Fibroblast of villous mesenchyme (primary cell): Measurements from ENCODE around the gene AP2B1. TPM values are rescaled to one million over a fixed set of nuclear protein-coding genes. Genes with fewer than 3 reads are reported as not detected.

Source experiments
- DNase-seq: peaks from one replicate; pipeline ENCODE4 v3.0.0-alpha.2; 2010; ENCODE audit warnings: low read depth
- H3K4me3 ChIP-seq: 2 replicates; pipeline ENCODE4 v1.5.1; 2011; ENCODE audit warnings: low read depth, mild to moderate bottlenecking, low read length
- CTCF ChIP-seq: IDR thresholded peaks from 2 replicates; pipeline ENCODE4 v1.5.1; 2012; ENCODE audit warnings: low read depth, mild to moderate bottlenecking, low read length; ENCODE audit not compliant: insufficient read depth
- total RNA-seq: library from RNA; depleted of rRNA; stranded (reverse); fragments of >200 nt; gene quantifications from 2 replicates; pipeline ENCODE4 v1.2.3, GENCODE V29; 2012

AP2B1 gene
- total RNA-seq, 1 donor: 97.6 TPM

DNA sequence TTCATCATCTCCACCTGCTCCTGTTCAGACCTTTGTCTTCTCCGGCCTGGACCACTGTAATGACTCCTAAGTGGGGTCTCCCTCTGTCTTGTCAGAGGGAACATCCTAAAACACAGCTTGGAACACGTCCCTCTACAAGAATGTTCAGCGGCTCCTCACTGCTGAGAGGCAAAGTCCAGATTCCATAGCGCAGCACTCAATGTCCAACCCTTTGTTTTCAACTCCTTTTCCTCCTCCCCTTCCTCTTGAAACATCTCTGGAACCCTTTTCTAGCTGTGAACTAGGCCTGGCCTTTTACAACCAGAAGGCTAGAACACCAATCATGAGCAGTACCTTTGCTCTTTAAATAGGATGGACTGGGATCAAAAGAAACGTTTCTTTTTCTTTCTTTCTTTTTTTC, 174.5 kb downstream of the AP2B1 start:
- H3K4me3 ChIP-seq: no peak overlapping the region
- DNase-seq: no peak
- no peak for TF ChIP-seq CTCF

DNA sequence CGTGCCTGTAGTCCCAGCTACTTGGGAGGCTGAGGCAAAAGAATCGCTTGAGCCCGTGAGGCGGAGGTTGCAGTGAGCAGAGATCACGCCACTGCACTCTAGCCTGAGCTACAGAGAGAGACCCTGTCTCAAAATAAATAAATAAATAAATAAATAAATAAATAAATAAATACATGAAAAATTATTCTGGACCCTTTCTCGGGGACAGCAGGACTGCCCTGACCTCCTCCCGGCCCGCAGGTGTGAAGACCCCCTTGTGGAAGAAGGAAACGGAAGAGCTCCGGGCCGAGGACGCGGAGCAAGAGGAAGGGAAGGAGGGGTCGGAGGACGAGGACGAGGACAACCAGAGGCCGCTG, 176.6 kb downstream of the AP2B1 start:
- peak overlapping the region; percentile 31 for H3K4me3 ChIP-seq
- no peak for TF ChIP-seq CTCF
- DNase-seq: no peak

- DNase-seq: peak; percentile 84
- TF ChIP-seq CTCF: peak; percentile 87
- H3K4me3 ChIP-seq: peak overlapping the region; percentile 54
Observed at GRCh38 chr17:35764123-35764991, 177.2 kb downstream of the AP2B1 start.

DNA sequence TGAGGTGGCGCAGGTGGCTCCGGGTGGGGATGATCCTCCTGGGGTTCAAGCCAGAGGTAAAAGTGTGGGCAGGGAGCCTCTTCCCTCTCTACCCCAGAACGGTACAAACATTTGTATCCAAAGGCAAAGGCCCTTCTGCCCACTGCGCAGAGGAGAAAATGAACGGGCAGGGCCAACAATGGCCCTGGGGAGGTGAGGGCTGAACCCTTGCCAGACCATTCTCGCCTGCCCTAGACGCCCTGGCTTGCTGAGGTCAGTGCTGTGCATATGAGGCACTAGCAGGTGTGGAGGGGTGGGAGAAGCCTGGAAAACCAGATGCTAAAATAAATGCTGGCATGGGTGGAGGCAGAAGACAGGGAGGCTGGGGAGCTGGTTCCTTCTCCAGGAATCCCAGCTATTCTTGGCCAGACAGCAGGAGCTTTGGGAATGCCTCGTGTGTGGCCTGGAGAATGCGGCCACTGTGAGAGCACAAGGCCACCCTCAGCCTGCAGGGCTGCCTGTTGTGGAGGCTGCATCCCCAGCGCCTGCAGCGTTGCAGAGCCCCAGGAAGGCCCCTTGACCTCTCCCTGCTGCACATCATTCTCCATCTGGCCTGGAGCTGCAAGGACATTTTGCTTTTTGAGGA, 178.1 kb downstream of the AP2B1 start:
- no peak for TF ChIP-seq CTCF
- DNase-seq: no peak
- H3K4me3 ChIP-seq: no peak overlapping the region

DNA sequence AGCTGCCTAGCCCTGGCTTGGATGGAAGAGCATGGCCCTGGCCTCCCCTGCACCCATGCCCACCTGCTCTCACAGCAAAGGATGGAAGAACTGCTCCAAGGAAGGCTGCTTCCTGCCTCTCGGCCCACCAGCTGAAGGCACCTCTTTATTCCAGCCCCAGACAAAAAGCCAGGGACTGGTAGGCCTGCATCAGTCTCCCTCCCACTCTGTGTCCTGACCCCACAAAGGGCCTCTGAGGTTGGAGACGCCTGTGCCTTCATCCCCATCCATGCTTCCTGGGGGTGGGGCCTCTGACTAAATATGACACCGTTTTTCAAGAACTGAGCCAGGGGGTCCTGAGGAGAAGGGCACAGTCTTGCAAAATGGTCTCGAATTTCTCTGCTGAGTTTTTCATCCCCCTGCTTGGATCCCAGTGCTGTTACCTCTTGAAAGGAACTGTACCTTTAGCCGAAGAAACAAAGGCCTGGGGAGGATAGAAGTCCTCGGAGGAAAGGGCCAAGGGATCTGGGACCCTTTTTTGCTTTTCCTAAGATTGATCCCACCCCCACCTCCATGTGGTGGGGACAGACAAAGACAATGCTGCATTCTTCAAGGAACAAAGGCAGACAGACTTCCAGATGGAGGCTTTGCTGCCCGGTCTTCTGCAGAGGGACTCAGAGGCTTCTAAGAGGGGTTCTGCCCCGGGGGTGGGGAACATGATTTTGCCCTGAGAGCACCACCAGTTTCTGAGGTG, 178.8 kb downstream of the AP2B1 start:
- no peak overlapping the region for H3K4me3 ChIP-seq
- no peak for TF ChIP-seq CTCF
- DNase-seq: no peak

DNA sequence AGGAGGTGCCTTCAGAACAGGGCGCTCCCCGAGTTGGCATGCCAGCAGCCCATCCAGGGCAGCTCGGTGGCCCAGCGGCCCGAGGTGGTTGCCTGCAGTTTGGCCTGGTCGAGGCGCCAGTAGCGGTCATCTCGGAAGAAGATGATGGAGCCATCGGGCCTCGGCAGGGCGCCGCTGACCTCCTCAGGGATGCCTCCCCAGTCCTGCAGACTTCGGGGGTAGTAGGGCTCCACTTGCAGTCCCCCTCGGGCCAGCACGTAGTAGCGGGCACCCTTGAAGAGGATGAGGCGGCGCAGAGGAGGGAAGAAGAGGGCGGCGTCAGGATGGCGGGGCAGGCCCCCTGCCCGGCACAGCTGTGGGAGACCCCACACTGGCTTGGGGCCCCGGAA, 179.4 kb downstream of the AP2B1 start:
- no peak for TF ChIP-seq CTCF
- DNase-seq: no peak
- no peak overlapping the region for H3K4me3 ChIP-seq
